ENCODE measurements around the gene RALGPS2.

DNA sequence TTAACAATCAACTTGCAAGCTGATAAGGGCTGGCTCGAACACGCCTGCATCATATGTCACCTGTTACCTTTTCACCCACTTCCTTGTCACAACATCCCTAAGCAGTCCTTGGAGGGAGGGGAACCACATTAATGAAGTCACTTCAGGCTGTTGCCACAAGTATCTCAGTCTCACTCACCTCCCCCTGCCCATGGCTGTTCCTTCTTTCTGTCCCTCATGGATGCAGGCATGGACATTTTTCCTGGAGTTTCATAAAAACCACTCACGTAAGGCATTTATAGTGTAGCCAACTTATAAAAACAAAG is 222.6 kb downstream of the RALGPS2 start:
- TF ChIP-seq, protein P1, sequence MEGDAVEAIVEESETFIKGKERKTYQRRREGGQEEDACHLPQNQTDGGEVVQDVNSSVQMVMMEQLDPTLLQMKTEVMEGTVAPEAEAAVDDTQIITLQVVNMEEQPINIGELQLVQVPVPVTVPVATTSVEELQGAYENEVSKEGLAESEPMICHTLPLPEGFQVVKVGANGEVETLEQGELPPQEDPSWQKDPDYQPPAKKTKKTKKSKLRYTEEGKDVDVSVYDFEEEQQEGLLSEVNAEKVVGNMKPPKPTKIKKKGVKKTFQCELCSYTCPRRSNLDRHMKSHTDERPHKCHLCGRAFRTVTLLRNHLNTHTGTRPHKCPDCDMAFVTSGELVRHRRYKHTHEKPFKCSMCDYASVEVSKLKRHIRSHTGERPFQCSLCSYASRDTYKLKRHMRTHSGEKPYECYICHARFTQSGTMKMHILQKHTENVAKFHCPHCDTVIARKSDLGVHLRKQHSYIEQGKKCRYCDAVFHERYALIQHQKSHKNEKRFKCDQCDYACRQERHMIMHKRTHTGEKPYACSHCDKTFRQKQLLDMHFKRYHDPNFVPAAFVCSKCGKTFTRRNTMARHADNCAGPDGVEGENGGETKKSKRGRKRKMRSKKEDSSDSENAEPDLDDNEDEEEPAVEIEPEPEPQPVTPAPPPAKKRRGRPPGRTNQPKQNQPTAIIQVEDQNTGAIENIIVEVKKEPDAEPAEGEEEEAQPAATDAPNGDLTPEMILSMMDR (IDR thresholded peaks at IDR 0.05) = no peak
- TF ChIP-seq EP300 (IDR thresholded peaks at IDR 0.05; ENCODE audit: borderline replicate concordance in 1 of 2, low read depth in 1 of 2, low read length in 1 of 2) (no peak), SIN3A (IDR thresholded peaks at IDR 0.05; ENCODE audit: borderline replicate concordance, low read depth, low read length) (no peak), RCOR1 (IDR thresholded peaks at IDR 0.05; ENCODE audit: low read length) (no peak), RXRA (IDR thresholded peaks at IDR 0.05; ENCODE audit: borderline replicate concordance, low read depth) (no peak), TCF12 (IDR thresholded peaks at IDR 0.05) (no peak), YY1 (IDR thresholded peaks at IDR 0.05; ENCODE audit: low read depth) (no peak), POLR2AphosphoS5 (IDR thresholded peaks at IDR 0.05; ENCODE audit: low read depth, low read length) (no peak), CHD2 (IDR thresholded peaks at IDR 0.05; ENCODE audit: low read length, partially characterized antibody) (no peak), MXI1 (IDR thresholded peaks at IDR 0.05; ENCODE audit: low read depth, low read length) (no peak)
- TF ChIP-seq, protein P2, sequence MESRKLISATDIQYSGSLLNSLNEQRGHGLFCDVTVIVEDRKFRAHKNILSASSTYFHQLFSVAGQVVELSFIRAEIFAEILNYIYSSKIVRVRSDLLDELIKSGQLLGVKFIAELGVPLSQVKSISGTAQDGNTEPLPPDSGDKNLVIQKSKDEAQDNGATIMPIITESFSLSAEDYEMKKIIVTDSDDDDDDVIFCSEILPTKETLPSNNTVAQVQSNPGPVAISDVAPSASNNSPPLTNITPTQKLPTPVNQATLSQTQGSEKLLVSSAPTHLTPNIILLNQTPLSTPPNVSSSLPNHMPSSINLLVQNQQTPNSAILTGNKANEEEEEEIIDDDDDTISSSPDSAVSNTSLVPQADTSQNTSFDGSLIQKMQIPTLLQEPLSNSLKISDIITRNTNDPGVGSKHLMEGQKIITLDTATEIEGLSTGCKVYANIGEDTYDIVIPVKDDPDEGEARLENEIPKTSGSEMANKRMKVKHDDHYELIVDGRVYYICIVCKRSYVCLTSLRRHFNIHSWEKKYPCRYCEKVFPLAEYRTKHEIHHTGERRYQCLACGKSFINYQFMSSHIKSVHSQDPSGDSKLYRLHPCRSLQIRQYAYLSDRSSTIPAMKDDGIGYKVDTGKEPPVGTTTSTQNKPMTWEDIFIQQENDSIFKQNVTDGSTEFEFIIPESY (IDR thresholded peaks at IDR 0.05; ENCODE audit: borderline replicate concordance, low read depth) = no peak
- TF ChIP-seq, protein P3, sequence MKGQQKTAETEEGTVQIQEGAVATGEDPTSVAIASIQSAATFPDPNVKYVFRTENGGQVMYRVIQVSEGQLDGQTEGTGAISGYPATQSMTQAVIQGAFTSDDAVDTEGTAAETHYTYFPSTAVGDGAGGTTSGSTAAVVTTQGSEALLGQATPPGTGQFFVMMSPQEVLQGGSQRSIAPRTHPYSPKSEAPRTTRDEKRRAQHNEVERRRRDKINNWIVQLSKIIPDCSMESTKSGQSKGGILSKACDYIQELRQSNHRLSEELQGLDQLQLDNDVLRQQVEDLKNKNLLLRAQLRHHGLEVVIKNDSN (IDR thresholded peaks at IDR 0.05; ENCODE audit: borderline replicate concordance, low read depth) = no peak
